Inferior parietal cortex (tissue), 1 donor: ENCODE data around the gene ZNF853.
"Not testable (repeated sequence)": the region's sequence is repeated elsewhere in the genome, so short reads cannot be mapped to it uniquely, and the experiment has no call there.

Experiments
- DNase-seq: peaks from one replicate; pipeline ENCODE4 v3.0.0-alpha.2; 2016; ENCODE audit errors: extremely low spot score

ZNF853 gene

DNA sequence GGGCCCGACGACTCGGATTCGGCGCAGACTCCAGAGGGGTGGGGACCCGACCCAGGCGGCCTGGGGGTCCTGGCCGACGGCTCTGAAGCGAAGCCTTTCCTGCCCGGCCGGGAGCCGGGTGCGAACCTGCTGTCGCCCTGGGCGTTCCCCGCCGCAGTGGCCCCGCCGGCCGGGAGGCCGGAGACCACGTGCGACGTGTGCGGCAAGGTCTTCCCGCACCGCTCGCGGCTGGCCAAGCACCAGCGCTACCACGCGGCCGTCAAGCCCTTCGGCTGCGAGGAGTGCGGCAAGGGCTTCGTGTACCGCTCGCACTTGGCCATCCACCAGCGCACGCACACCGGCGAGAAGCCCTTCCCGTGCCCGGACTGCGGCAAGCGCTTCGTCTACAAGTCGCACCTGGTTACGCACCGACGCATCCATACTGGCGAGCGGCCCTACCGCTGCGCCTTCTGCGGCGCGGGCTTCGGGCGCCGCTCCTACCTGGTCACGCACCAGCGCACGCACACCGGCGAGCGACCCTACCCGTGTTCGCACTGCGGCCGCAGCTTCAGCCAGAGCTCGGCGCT, 37.1 kb downstream of the ZNF853 start:
- no peak for DNase-seq

GRCh38 chr7:6653071-6654003, 37.9 kb downstream of the ZNF853 start:
- no peak for DNase-seq

- DNase-seq: no peak
These were observed 38.9 kb downstream of the ZNF853 start for GRCh38 chr7:6654113-6654841.

- no peak for DNase-seq
These were observed 39.6 kb downstream of the ZNF853 start for GRCh38 chr7:6654842-6655610.

GRCh38 chr7:6655636-6656385, 40.4 kb downstream of the ZNF853 start:
- no peak for DNase-seq

DNA sequence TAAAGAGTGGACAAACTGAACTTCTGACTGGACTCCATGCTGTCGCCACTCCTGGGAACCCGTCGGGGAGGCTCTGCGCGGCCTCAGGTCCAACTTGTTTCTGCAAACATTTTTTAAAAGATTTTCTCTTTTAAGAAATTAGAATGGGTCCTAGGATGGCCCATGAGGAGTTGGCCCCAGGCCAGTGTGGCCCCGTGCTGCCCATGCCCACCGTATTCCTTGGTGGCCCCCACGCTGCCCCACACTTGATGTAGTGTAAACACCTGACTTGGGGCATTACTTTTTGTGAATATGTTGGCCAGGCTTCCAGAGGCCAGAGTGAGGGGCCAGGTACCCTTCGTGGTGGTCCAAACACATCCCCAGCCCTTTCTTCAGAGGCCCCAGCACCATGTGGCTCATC, 41.0 kb downstream of the ZNF853 start:
- DNase-seq: no peak

GRCh38 chr7:6658618-6659345, 43.4 kb downstream of the ZNF853 start:
- no peak for DNase-seq

- not testable (repeated sequence) for DNase-seq
These were observed 55.4 kb downstream of the ZNF853 start for GRCh38 chr7:6670851-6671250.
